Middle frontal gyrus (tissue), 1 donor: Measurements from ENCODE around the gene PPARD.
"Not testable (repeated sequence)": the region's sequence is repeated elsewhere in the genome, so short reads cannot be mapped to it uniquely, and the experiment has no call there.

Experiments used
- DNase-seq: peaks from one replicate; pipeline ENCODE4 v3.0.0-alpha.2; 2015; ENCODE audit warnings: low spot score; ENCODE audit errors: extremely low spot score

Gene PPARD

DNA sequence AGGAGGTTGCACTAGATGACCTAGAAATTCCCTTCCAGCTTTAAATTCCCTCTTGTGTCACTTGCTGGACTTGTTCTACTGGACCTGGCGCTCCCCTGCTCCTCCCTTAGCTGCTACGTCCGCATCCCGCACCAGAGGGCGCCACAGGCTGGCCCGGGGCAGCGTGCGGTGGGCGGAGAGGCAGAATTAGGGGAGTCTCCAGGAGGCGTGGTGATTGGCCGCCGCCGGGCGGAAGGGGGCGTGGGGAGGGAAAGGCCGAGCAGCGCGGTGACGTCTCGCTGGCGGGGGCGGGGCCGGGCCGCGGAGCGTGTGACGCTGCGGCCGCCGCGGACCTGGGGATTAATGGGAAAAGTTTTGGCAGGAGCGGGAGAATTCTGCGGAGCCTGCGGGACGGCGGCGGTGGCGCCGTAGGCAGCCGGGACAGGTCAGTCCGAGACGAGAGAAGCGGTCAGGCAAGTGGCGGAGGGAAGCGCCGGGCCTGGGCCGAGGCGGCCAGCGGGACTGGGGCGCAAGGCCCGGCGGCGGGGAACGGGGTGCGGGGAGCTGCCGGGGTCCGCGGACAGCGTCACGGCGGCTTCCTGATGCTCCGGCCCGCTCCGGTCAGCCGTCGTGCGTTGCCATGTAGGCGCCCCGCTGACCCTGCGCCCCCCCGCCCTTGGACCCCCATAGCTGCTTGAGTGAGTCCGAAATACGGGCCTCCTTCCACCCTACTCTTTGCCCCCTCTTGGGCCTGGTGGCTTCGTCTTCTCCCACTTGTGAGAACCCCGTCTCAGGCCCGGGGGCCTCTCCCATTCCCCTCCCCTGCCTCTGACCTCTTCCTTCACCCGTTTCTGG, at the start of gene PPARD:
PPARD (plus strand) TSS at position 301 of the 834 bp plus-strand sequence. CDS start 68,530 bp downstream, outside the sequence.
- DNase-seq = peak; percentile 97

DNA sequence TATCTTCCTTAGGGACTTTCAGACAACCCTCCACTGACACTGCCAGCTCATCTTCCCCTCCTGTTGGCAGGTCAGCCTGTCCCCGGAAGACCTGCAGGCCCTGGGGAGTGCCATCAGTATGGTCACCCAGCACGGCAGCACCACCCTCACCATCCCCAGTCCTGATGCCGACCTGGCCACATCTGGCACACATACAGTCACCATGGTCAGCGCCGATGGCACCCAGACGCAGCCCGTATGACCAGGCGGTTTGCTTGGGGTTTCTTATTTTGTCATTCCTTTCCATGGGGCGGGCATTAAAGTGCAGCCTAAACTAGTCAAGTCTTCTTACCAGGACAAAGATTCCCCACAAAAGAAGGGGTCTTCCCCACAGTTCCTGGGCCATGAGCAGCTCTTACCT, 48.7 kb upstream of the PPARD start:
- DNase-seq = no peak

DNA sequence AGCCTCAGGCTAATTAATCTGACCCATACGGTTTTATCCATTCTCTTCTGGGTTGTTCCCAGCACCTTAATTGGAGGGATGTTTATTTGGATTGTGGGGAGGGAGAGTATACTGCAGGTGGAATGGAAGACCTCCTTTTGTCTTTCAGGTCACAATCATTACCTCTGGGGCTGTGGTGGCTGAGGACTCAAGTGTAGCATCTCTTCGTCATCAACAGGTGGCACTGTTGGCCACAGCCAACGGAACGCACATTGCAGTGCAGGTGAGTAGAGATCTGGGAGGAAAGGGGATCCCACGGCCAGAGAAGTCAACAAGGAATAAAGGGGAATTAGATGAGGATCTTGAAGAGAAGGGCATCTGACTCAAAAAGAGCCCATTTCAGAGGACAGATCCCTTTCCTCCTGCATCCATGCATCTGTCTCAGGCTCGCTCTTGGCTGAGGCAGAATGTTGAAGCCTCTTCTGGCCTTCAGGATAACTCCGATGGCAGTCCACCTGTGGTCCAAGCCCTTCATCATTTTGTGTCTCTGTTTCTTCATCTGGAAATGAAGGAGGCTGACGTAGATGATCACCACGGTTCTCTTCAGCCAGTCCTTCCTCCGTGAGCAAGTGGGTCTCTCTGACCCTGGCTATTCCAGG, 47.9 kb upstream of the PPARD start:
- DNase-seq = no peak

DNA sequence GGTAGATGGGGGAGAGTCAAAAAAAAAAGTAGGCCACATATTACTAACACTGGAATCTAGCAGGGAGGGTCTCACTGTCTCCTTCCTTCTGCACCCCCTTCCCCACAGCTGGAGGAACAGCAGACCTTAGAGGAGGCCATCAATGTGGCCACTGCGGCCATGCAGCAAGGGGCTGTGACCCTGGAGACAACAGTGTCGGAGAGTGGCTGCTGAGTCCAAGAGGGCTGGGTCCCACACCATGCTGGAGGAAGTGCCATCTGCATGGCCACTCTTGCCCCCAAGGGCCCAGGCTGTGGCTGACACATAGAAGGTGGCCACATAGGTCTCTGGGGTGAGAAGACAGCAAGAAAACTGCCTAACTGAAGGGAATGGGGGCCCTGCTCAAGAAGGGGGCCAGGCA, 47.3 kb upstream of the PPARD start:
- no peak for DNase-seq

DNA sequence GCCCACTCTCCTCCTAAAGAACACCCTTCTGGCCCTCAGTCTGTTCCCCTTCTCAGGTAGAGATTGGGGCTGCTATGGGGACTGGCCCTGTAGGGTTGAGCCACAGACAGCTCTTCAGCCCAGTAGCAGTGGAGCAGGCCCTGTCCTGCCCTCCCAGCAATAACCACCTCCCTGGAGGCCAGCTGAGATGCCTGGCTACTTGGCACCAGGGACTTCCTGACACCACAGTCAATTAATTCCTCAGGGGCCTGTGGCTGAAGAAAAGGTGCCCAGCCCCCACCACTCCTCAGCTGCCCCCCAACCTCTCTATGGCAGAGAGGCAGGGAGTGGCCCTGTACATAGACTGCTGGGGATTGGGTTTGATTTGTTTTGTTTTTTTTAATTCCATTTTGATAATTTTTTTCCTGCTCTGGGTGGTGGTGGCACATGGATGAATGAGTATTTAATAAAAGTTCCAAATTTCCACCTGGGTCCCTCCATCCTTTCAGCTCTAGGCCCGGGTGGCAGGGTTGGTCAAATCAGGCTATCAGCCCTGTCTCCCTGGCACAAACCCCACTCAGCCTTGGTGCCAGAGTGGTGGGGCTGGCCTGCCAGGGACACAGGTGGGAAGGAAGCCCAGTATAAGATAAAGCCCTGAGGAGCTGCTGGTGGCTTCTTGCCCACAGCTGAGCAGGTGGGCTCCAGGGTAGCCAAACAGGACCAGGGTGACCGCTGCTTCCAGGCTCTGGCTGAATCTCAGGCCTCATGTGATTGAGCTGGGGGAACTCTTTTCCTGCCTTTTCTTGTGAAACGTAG, 46.6 kb upstream of the PPARD start:
- DNase-seq = no peak

- DNase-seq = no peak
Observed at GRCh38 chr6:35296931-35297600, 45.3 kb upstream of the PPARD start.

DNA sequence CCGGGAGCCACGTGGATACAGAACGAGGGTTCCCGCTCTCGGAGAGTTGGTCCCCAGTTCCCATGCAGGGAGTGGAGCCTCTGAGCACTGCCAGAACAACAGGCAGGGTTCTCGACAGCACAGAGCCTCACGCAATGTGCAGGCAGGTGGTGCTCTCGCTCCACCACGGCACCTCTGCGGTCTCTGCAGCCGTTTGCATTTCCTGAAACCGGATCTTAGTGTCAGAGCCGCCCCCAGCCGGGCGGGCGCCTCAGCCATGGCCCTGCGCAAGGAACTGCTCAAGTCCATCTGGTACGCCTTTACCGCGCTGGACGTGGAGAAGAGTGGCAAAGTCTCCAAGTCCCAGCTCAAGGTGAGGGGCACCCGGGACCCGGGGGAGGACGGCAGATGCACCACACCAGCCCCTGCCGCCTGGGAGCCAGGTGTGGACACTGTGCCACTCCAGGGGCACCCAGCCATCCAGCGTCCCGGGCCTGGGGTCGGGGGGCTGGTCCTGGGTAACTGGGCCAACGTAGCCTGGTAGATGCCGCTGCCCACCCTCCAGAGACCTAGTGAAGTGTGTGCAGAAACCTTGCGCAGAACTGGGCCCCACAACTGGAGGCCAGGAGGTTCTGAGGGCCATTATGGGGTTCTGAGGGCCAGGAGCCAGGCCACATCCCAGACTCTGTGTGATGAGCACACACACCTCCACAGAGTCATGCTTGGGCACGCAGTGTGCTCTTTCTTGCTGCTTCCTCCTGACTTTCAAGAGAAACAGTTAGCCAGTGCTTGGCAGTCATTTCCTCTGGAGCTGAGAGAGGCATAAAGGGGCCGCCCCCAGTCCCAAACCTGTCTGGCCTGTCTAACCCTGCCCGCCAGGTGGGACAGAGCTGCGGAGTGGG, 44.5 kb upstream of the PPARD start, which contains the start of gene DEF6:
DEF6 (plus strand) TSS at position 218 of the 881 bp plus-strand sequence; CDS start at position 257, 39 bp downstream.
- no peak for DNase-seq

DNA sequence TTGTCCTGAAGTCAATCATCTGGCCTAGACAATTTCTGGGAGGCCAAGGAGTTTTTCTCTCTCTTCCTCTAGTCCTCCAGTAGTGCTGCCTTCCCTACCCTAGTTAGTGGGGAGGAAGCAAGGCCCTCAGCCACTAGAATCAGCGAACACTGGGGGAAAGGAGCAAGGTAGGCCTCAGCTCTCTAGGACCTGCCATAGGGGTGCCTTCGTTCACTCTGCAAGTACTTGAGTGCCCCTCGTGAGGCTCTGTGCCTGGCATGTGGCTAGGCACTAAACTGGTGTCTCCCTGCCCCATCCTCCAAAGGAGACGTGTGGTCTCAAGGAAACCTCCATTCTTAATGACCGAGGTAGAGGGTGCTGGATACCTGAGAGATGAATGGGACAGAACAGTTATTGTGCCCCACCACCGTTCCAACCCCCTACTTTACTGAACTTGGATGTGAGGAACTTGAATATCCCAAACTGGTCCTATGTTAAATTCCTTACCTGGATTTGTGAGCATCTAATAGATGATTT, 43.7 kb upstream of the PPARD start:
- DNase-seq = no peak

- DNase-seq = no peak
Observed at GRCh38 chr6:35299674-35300073, 42.7 kb upstream of the PPARD start.

DNA sequence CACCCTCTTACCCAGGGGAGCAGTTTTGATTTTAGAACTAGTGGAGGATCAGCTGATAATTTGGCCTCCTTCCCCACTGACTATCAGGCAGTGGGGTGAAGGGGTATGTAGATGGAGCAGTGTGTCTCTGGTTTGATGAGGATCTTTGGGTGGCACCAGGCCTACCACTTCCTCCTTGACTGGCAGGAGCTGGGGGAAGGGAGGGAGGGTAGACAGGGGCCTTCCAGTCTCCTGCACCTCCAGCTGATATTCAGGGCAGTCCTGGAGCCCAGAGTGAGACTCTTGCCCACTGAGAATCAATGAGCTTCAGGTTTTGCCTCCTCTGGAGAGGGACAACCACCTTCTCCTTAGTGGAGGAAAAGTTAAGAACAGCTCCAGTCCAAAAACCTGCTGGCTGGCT, 41.5 kb upstream of the PPARD start:
- DNase-seq = no peak

GRCh38 chr6:35302604-35303241, 39.6 kb upstream of the PPARD start:
- no peak for DNase-seq

DNA sequence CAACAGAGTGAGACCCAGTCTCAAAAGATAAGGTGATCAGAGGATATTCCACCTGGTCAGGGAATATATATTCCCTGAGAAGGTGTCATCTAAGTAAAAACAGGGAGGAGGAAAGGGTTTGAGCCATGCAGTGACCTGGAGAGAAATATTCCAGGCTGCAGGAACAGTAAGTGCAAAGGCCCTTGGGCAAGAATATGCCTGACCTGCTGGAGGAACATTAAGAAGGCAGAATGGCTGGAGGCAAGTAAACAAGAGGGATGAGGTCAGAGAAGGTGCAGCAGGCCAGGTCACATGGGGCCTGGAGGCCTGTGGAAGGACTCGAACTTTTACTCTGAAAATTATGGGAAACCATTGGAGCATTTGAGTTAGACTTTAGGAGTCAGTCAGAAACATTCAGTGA, 38.1 kb upstream of the PPARD start:
- DNase-seq = no peak

DNA sequence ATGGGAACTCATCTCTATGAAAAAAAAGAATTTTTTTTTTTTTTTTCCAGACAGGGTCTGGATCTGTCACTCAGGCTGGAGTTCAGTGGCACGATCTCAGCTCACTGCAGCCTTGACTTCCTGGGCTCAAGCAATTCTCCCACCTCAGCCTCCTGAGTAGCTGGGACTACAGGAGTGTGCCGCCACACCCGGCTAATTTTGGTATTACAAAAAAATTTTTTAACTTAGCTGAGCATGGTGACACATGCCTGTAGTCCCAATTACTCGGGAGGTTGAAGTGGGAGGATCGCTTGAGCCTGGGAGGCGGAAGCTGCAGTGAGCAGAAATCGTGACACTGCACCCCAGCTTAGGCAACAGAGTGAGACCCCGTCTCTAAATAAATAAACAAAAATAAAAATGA, 37.2 kb upstream of the PPARD start:
- DNase-seq = no peak

DNA sequence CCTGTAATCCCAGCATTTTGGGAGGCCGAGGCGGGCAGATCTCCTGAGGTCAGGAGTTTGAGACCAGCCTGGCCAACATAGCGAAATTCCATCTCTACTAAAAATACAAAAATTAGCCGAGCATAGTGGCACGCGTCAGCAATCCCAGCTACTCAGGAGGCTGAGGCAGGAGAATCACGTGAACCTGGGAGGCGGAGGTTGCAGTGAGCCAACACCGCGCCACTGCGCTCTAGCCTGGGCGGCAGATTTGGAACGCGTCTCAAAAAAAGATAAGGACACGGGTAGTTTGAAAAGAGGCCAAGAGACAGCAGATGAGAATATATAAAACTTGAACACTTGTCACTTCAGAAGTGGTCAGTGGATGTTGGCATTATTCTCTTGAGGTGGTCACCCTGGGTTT, 35.2 kb upstream of the PPARD start:
- not testable (repeated sequence) for DNase-seq

DNA sequence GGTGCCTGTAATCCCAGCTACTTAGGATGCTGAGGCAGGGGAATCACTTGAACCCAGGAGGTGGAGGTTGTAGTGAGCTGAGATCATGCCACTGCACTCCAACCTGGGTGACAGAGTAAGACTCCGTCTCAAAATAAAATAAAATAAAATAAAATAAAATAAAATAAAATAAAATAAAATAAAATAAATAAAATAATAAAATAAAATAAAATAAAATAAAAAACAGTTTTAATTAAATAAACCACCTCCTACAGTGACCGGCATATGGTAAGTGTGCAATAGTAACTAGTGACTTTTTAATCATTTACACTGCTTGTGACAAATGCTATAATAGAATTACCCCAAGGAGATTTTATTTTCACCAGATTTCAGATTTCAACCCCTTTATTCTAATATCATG, 33.8 kb upstream of the PPARD start:
- DNase-seq = not testable (repeated sequence)

DNA sequence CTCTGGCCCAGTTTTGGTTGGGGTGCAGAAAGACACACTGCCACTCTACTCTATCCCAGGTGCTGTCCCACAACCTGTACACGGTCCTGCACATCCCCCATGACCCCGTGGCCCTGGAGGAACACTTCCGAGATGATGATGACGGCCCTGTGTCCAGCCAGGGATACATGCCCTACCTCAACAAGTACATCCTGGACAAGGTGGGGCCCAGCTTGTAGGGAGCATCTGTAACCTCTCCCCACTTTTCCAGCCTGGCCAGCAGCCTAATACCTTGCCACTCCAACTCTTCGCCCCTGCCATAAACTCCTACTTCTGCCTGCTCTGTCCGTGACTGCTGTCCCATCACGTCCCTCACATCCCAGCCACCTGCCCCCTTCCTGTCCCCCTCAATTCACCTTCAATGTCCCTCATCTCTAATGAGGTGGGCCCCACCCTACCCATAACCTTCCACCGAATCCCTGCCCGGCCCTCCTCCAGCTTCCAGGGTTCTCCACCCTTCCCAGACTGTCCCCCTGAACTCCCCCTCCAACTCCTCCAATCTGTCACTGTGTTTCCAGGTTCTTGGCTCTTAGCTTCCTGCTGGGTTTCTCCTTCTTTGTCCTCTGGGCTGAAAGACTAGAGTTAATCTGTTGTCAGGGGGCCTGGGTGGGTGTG, 32.6 kb upstream of the PPARD start:
- DNase-seq = no peak

DNA sequence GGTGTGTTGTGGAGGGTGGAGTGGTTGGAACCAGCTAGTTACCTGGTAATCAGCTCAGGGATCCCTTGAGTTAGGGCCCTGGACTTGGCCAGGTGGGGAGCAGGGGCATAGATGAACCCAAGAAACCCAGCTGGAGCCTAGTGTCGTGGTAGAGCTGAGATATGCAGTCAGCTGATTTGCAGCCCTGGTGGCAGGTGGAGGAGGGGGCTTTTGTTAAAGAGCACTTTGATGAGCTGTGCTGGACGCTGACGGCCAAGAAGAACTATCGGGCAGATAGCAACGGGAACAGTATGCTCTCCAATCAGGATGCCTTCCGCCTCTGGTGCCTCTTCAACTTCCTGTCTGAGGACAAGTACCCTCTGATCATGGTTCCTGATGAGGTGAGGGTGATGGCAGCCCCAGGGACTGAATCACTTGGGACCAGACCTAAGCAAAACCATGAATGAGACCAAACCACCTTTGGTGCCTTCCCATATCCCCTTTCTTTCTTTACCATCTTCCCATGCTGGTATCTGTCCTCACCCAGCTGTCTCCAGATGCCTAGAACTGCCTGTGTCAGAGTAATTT, 32.0 kb upstream of the PPARD start:
- DNase-seq = no peak

DNA sequence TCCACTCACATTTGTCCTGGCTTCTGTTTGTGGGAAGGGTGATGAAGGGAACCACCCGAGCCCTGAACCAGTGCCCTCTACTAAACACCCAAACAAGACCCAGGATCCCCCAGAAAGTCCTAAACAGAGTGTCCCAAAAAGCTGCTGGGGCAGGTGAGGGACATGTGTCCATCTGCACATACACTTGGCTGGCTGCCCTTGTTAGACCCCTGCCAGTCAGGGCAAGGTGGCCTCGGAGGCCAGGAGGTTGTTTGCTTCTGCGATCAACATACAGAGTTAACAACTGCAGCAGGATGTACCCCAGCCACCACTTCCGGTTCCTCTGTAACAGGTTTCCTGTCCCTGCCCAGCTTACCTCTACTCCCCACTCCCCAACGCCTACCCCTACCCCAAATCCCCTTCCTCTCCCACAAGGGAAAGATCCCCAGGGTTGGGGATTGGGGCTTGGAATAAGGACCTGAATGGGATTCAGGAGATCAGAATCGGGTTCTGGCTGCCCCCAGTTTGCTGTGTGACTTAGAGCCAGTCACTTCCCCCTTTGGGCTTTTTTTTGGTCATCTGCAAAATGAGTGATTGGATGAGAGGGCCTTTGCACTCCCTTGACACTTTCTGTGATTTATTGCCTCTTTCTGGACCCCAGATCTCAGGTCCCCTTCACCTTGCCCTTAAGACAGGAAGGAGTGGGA, 30.8 kb upstream of the PPARD start:
- DNase-seq = no peak
